Measurements from ENCODE around the gene KAZN. TPM values are rescaled to one million over a fixed set of nuclear protein-coding genes. Genes with fewer than 3 reads are reported as not detected.

KAZN gene
- polyA plus RNA-seq, 1 experiment = 5.5 TPM

- Histone ChIP-seq H3K4me3 (ENCODE audit: low read depth, low read length) (no peak overlapping the region), H3K27me3 (ENCODE audit: control insufficient read depth, insufficient read depth, low read length) (no peaks in the 10 kb centered on the region), H3K36me3 (ENCODE audit: control insufficient read depth, insufficient read depth, low read length) (no peaks in the 10 kb centered on the region)
- DNase-seq (ENCODE audit: low read depth) = no peak
- CTCF ChIA-PET = no interaction called here
- no peak for TF ChIP-seq CTCF (IDR thresholded peaks at IDR 0.05; ENCODE audit: insufficient read depth, low read depth, low read length)
- POLR2A ChIA-PET = no interaction called here
Observed at GRCh38 chr1:14718476-14718875, 120.0 kb downstream of the KAZN start.

- POLR2A ChIA-PET = no interaction called here
- Histone ChIP-seq H3K27me3 (ENCODE audit: control insufficient read depth, insufficient read depth, low read length) (no peaks in the 10 kb centered on the region), H3K36me3 (ENCODE audit: control insufficient read depth, insufficient read depth, low read length) (no peaks in the 10 kb centered on the region), H3K4me3 (ENCODE audit: low read depth, low read length) (no peak overlapping the region)
- no peak for DNase-seq (ENCODE audit: low read depth)
- TF ChIP-seq CTCF (IDR thresholded peaks at IDR 0.05; ENCODE audit: insufficient read depth, low read depth, low read length) = no peak
- CTCF ChIA-PET = no interaction called here
Observed at GRCh38 chr1:14723401-14723800, 124.9 kb downstream of the KAZN start.

GRCh38 chr1:14724246-14724645 lies 125.8 kb downstream of the KAZN start:
- no peak for DNase-seq (ENCODE audit: low read depth)
- ChIA-PET POLR2A (no interaction called here), CTCF (no interaction called here)
- Histone ChIP-seq H3K4me3 (ENCODE audit: low read depth, low read length) (no peak overlapping the region), H3K27me3 (ENCODE audit: control insufficient read depth, insufficient read depth, low read length) (no peaks in the 10 kb centered on the region), H3K36me3 (ENCODE audit: control insufficient read depth, insufficient read depth, low read length) (no peaks in the 10 kb centered on the region)
- no peak for TF ChIP-seq CTCF (IDR thresholded peaks at IDR 0.05; ENCODE audit: insufficient read depth, low read depth, low read length)

GRCh38 chr1:14724678-14725077 lies 126.2 kb downstream of the KAZN start:
- CTCF ChIA-PET = no interaction called here
- POLR2A ChIA-PET = no interaction called here
- Histone ChIP-seq H3K4me3 (ENCODE audit: low read depth, low read length) (no peak overlapping the region), H3K36me3 (ENCODE audit: control insufficient read depth, insufficient read depth, low read length) (no peaks in the 10 kb centered on the region), H3K27me3 (ENCODE audit: control insufficient read depth, insufficient read depth, low read length) (no peaks in the 10 kb centered on the region)
- TF ChIP-seq CTCF (IDR thresholded peaks at IDR 0.05; ENCODE audit: insufficient read depth, low read depth, low read length) = no peak
- DNase-seq (ENCODE audit: low read depth) = no peak

GRCh38 chr1:14725238-14725637 lies 126.8 kb downstream of the KAZN start:
- no peak for DNase-seq (ENCODE audit: low read depth)
- CTCF ChIA-PET = no interaction called here
- POLR2A ChIA-PET = no interaction called here
- TF ChIP-seq CTCF (IDR thresholded peaks at IDR 0.05; ENCODE audit: insufficient read depth, low read depth, low read length) = no peak
- Histone ChIP-seq H3K4me3 (ENCODE audit: low read depth, low read length) (no peak overlapping the region), H3K36me3 (ENCODE audit: control insufficient read depth, insufficient read depth, low read length) (no peaks in the 10 kb centered on the region), H3K27me3 (ENCODE audit: control insufficient read depth, insufficient read depth, low read length) (no peaks in the 10 kb centered on the region)

Data from BJ (cell line).